Esophagus muscularis mucosa (tissue), 3 donors: ENCODE data around the gene ARID1B.

ENCODE experiments used
- POLR2AphosphoS5 ChIP-seq, 2 donors: sonication (generic); formaldehyde crosslinking; IDR thresholded peaks; one replicate each; pipeline ENCODE4 v1.6.1; 2017; ENCODE audit warnings: antibody characterized with exemption in 2 of 2
- TF ChIP-seq, protein P1 (sequence below), 3 experiments: fragments of 200-600 bp in 2 of 3; fragments of 450-650 bp in 1 of 3; sonication (generic) in 2 of 3; IDR thresholded peaks; one replicate each; pipeline ENCODE4 v1.5.1; 2017 to 2019; ENCODE audit warnings: antibody characterized with exemption in 3 of 3, mild to moderate bottlenecking in 2 of 3, moderate library complexity in 1 of 3

GRCh38 chr6:157238346-157238745 lies 461.2 kb downstream of the ARID1B start:
- TF ChIP-seq, protein P1, sequence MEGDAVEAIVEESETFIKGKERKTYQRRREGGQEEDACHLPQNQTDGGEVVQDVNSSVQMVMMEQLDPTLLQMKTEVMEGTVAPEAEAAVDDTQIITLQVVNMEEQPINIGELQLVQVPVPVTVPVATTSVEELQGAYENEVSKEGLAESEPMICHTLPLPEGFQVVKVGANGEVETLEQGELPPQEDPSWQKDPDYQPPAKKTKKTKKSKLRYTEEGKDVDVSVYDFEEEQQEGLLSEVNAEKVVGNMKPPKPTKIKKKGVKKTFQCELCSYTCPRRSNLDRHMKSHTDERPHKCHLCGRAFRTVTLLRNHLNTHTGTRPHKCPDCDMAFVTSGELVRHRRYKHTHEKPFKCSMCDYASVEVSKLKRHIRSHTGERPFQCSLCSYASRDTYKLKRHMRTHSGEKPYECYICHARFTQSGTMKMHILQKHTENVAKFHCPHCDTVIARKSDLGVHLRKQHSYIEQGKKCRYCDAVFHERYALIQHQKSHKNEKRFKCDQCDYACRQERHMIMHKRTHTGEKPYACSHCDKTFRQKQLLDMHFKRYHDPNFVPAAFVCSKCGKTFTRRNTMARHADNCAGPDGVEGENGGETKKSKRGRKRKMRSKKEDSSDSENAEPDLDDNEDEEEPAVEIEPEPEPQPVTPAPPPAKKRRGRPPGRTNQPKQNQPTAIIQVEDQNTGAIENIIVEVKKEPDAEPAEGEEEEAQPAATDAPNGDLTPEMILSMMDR (IDR thresholded peaks at IDR 0.05), result no peak
- no peak for TF ChIP-seq POLR2AphosphoS5 (IDR thresholded peaks at IDR 0.05)
